Heart left ventricle (tissue), 16 donors: ENCODE results near the gene FSTL5. TPM values are rescaled to one million over a fixed set of nuclear protein-coding genes. Genes with fewer than 3 reads are reported as not detected.
A peak's percentile ranks its signal among the peaks of the same experiment; 100 is the strongest.
"Not testable (repeated sequence)": the region's sequence is repeated elsewhere in the genome, so short reads cannot be mapped to it uniquely, and the experiment has no call there.

Source experiments
- ATAC-seq, 4 donors: fragments of 200-7000 bp; cut with Tn5 transposase; one replicate each; pipeline ENCODE4 v1.9.1; 2020 to 2022; ENCODE audit warnings: moderate library complexity in 4 of 4, mild to moderate bottlenecking in 3 of 4, moderate number of reproducible peaks in 1 of 4
- DNase-seq, 5 donors: peaks; one replicate each; pipeline ENCODE4 v3.0.0-alpha.2; 2020
- H3K27ac ChIP-seq, 12 donors: fragments of 200-600 bp; sonication (generic) in 4 of 12; one replicate each; pipeline versions ENCODE4 v1.5.0 to v1.8.0; 2016 to 2022; ENCODE audit warnings: mild to moderate bottlenecking in 2 of 12
- H3K27me3 ChIP-seq, 9 donors: fragments of 200-600 bp; sonication (generic) in 2 of 9; one replicate each; pipeline versions ENCODE4 v1.5.1 to v1.8.0; 2016 to 2022; ENCODE audit warnings: mild to moderate bottlenecking in 3 of 9
- H3K36me3 ChIP-seq, 9 donors: fragments of 200-600 bp; sonication (generic) in 2 of 9; one replicate each; pipeline versions ENCODE4 v1.5.0 to v1.8.0; 2018 to 2022; ENCODE audit warnings: mild to moderate bottlenecking in 2 of 9
- H3K4me1 ChIP-seq, 12 donors: fragments of 200-600 bp; sonication (generic) in 4 of 12; one replicate each; pipeline versions ENCODE4 v1.5.0 to v1.8.0; 2016 to 2022; ENCODE audit warnings: mild to moderate bottlenecking in 3 of 12
- H3K4me3 ChIP-seq, 12 donors: fragments of 200-600 bp; sonication (generic) in 4 of 12; one replicate each; pipeline versions ENCODE4 v1.5.0 to v1.8.0; 2017 to 2022; ENCODE audit warnings: mild to moderate bottlenecking in 9 of 12, moderate library complexity in 4 of 12
- H3K9me3 ChIP-seq, 12 donors: fragments of 200-600 bp; sonication (generic) in 4 of 12; one replicate each; pipeline versions ENCODE4 v1.5.0 to v1.8.0; 2016 to 2022; ENCODE audit warnings: mild to moderate bottlenecking in 1 of 12
- CTCF ChIP-seq, 12 donors: fragments of 200-600 bp; sonication (generic) in 4 of 12; IDR thresholded peaks; one replicate each; pipeline versions ENCODE4 v1.5.0 to v1.8.0; 2018 to 2022; ENCODE audit warnings: antibody characterized with exemption in 12 of 12, mild to moderate bottlenecking in 5 of 12
- POLR2A ChIP-seq, 2 donors: fragments of 450-650 bp; IDR thresholded peaks; one replicate each; pipeline ENCODE4 v1.6.1; 2017; ENCODE audit warnings: antibody characterized with exemption in 2 of 2, mild to moderate bottlenecking in 2 of 2, moderate library complexity in 2 of 2
- WGBS, 4 donors: extraction: QIAGEN DNeasy Blood & Tissue Kit in 2 of 4; methylation state at CpG; one replicate each; pipeline versions ENCODE4 v1.1.5 to v1.1.7; 2013 to 2018; 5-methylcytosine and 5-hydroxymethylcytosine counted together
- intact Hi-C, 10 donors: fragments of 100-400 bp; cut with DNase I; formaldehyde crosslinking; loops; one replicate each; pipeline versions ENCODE4 v1.11.1 to v1.14.2; 2022
- long read RNA-seq, 3 donors: library from polyadenylated mRNA; unstranded; transcript quantifications; one replicate each; pipeline ENCODE4 v2.0.0, GENCODE V29; 2020 to 2021
- polyA plus RNA-seq, 2 donors: library from polyadenylated mRNA; stranded (reverse); fragments of 200-250 nt; gene quantifications; one replicate each; pipeline ENCODE4 v1.2.3, GENCODE V29; 2013
- total RNA-seq, 9 donors: library from RNA; depleted of rRNA in 2 of 9; stranded (reverse); fragments of >200 nt in 2 of 9; fragmentation: NEBNext Ultra II Directional in 3 of 9; extraction: Animal tissue kit (Norgen Biotek cat#: 25700) in 3 of 9; gene quantifications; one replicate each; pipeline versions ENCODE4 v1.1.0 to v1.2.4, GENCODE V29; 2016 to 2023
- donor health status: ischemic (EF 13 %, LVEDD 7.1; RV severe dilation, severe dysfunction).
- donor health status: healthy with polysubstance abuse.
- donor health status: DM: no; HTN: yes; CAD: no.
- donor health status: DM: no; HTN: no; CAD: no.
- donor health status: ischemic (EF 25% LVEDD 6.9; RV normal size, moderate dysfunction).
- donor health status: ischemic (EF 25% LVEDD 5.7; RV mildly dilated, moderate dysfunction).
- donor health status: healthy.
- donor health status: DM: yes; HTN: yes; CAD: no.
- donor health status: ischemic (EF 35%, LVEDD 5.7; RV mildly dilated, moderate dysfunction).
- donor health status: nonischemic (EF 11% LVEDD 7.7; RV severe dilation, severe dysfunction).
- donor health status: DM: yes; HTN: yes; CAD: no.
- donor health status: PGD.
- donor health status: ischemic (EF 29% LVEDD 5.4; RV normal size, mild dysfunction).
- donor health status: nonischemic (EF 23%, LVEDD 6.1; RV moderate dilation, normal function).

Gene FSTL5
- total RNA-seq (not detected), polyA plus RNA-seq (not detected)
- long read RNA-seq, donor 1: 0 reads
- long read RNA-seq, donor 2: 0 reads
- long read RNA-seq, donor 3: 0 reads

- Histone ChIP-seq H3K27ac (no peak within 1 kb of the TSS), H3K9me3 (no peaks in the 10 kb centered on the region), H3K4me3 (peak within 1 kb of the TSS in 10 of 12 donors; percentile 8 to 41 (median 26)), H3K27me3 (peaks cover 0 to 19% (median 5%) of the 10 kb centered on the region in 9 donors), H3K36me3 (no peaks in the 10 kb centered on the region), H3K4me1 (peaks cover 0 to 11% (median 0%) of the 10 kb centered on the region in 12 donors)
- ATAC-seq: peak in 3 of 4 donors; percentile 67 to 82 (median 70)
- intact Hi-C loops: loop anchor here in 1 of 10 donors (10.0 kb wide), 1 partner anchor 909 kb away; no protein-coding TSS in a partner anchor
- WGBS, 4 donors: 3 to 4% (median 3%) methylated on average over 37 to 39 of the region's 39 CpGs
- no peak for TF ChIP-seq POLR2A (IDR thresholded peaks at IDR 0.05)
- no peak for TF ChIP-seq CTCF (IDR thresholded peaks at IDR 0.05)
- peak in 4 of 5 donors; percentile 9 to 58 (median 38) for DNase-seq
These were observed at the start of gene FSTL5 for GRCh38 chr4:162163892-162164759. Gene FSTL5 (minus strand): TSS chr4:162164000. CDS start chr4:162111396, 52,604 bp downstream.

GRCh38 chr4:162209706-162210105, 45.9 kb upstream of the FSTL5 start:
- 87 to 91% (median 89%) methylated on average over 2 of the region's 2 CpGs for WGBS, 4 donors
- peaks cover 0 to 4% (median 0%) of the 10 kb centered on the region in 12 donors for H3K9me3 ChIP-seq
- no peaks in the 10 kb centered on the region for H3K27me3 ChIP-seq
- DNase-seq (no peak), ATAC-seq (no peak)
- TF ChIP-seq CTCF (IDR thresholded peaks at IDR 0.05) (no peak), POLR2A (IDR thresholded peaks at IDR 0.05) (no peak)
- intact Hi-C loops: no loop called here
- H3K36me3 ChIP-seq: no peaks in the 10 kb centered on the region
- no peak overlapping the region for H3K4me3 ChIP-seq
- H3K27ac ChIP-seq: no peak overlapping the region
- H3K4me1 ChIP-seq: no peaks in the 10 kb centered on the region

- intact Hi-C loops: not testable (repeated sequence)
- WGBS, 4 donors: 95 to 97% (median 96%) methylated on average over 16 to 32 of the region's 32 CpGs
These were observed 39.7 kb upstream of the FSTL5 start for GRCh38 chr4:162203478-162203877.

DNA sequence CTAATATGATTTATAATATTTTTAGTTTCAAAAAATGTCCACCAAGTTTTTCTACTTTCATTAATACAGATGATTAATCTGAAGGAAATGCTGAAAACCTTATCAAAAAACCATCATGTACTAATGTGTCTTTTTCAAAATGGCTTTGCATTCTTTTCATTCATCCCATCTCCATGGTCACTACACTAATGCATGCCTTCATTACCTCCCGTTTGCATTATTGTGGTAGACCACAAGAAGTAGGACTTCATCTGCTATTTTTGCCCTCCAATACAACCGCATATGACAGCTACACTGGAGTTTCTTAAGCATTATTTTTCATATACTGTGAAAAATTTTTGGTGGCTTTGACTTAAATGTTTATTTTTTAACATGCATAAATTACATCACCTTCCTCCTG, 37.9 kb upstream of the FSTL5 start:
- Histone ChIP-seq H3K27ac (no peak overlapping the region), H3K36me3 (no peaks in the 10 kb centered on the region), H3K27me3 (no peaks in the 10 kb centered on the region), H3K4me3 (no peak overlapping the region), H3K4me1 (no peaks in the 10 kb centered on the region), H3K9me3 (peaks cover 0 to 4% (median 0%) of the 10 kb centered on the region in 12 donors)
- no peak for TF ChIP-seq POLR2A (IDR thresholded peaks at IDR 0.05)
- intact Hi-C loops: no loop called here
- no peak for ATAC-seq
- no peak for DNase-seq
- 82 to 90% (median 88%) methylated on average over 2 of the region's 2 CpGs for WGBS, 4 donors

More at GRCh38 chr4:162203478-162203877, 39.7 kb upstream of the FSTL5 start:
- H3K36me3 ChIP-seq, H3K4me1 ChIP-seq, H3K9me3 ChIP-seq, H3K27ac ChIP-seq, H3K27me3 ChIP-seq, DNase-seq, ATAC-seq, H3K4me3 ChIP-seq: not testable (repeated sequence)

- peaks cover 0 to 3% (median 0%) of the 10 kb centered on the region in 9 donors for H3K27me3 ChIP-seq
- no peaks in the 10 kb centered on the region for H3K36me3 ChIP-seq
- no peak overlapping the region for H3K27ac ChIP-seq
- TF ChIP-seq CTCF (IDR thresholded peaks at IDR 0.05) (no peak), POLR2A (IDR thresholded peaks at IDR 0.05) (no peak)
- WGBS, 4 donors: 53 to 59% (median 56%) methylated on average over 3 of the region's 3 CpGs
- no peak for DNase-seq
- H3K4me1 ChIP-seq: no peaks in the 10 kb centered on the region
- H3K9me3 ChIP-seq: no peaks in the 10 kb centered on the region
- intact Hi-C loops: no loop called here
- H3K4me3 ChIP-seq: no peak overlapping the region
- ATAC-seq: no peak
These were observed 6.7 kb upstream of the FSTL5 start for GRCh38 chr4:162170509-162170908.
